ENCODE results near the gene FOXQ1. TPM values are rescaled to one million over a fixed set of nuclear protein-coding genes. Genes with fewer than 3 reads are reported as not detected.

The FOXQ1 gene
- total RNA-seq, 4 donors from 2014 or later = not detected

GRCh38 chr6:1267057-1267732 lies 44.7 kb upstream of the FOXQ1 start:
- no peak for TF ChIP-seq CTCF (IDR thresholded peaks at IDR 0.05)
- DNase-seq (ENCODE audit: low spot score) (no peak), ATAC-seq (ENCODE audit: low FRiP score) (no peak)

- ATAC-seq (ENCODE audit: low FRiP score) = no peak
Measured at GRCh38 chr6:1267790-1268762, 43.8 kb upstream of the FOXQ1 start.

GRCh38 chr6:1271071-1271763 lies 40.7 kb upstream of the FOXQ1 start:
- no peak for ATAC-seq (ENCODE audit: low FRiP score)
- DNase-seq (ENCODE audit: low spot score) = no peak
- no peak for TF ChIP-seq CTCF (IDR thresholded peaks at IDR 0.05)

More at GRCh38 chr6:1267790-1268762, 43.8 kb upstream of the FOXQ1 start:
- no peak for TF ChIP-seq CTCF (IDR thresholded peaks at IDR 0.05)
- DNase-seq (ENCODE audit: low spot score) = no peak

GRCh38 chr6:1278061-1278720 lies 33.7 kb upstream of the FOXQ1 start:
- DNase-seq (ENCODE audit: low spot score) (no peak), ATAC-seq (ENCODE audit: low FRiP score) (no peak)
- TF ChIP-seq CTCF (IDR thresholded peaks at IDR 0.05) = no peak

GRCh38 chr6:1279065-1279464 lies 32.8 kb upstream of the FOXQ1 start:
- ATAC-seq (ENCODE audit: low FRiP score) (no peak), DNase-seq (ENCODE audit: low spot score) (no peak)
- TF ChIP-seq CTCF (IDR thresholded peaks at IDR 0.05) = no peak

GRCh38 chr6:1280666-1281300 lies 31.1 kb upstream of the FOXQ1 start:
- ATAC-seq (ENCODE audit: low FRiP score) = no peak
- no peak for TF ChIP-seq CTCF (IDR thresholded peaks at IDR 0.05)
- DNase-seq (ENCODE audit: low spot score) = no peak

All from omental fat pad (tissue), 4 donors.